Ishikawa (cell line): ENCODE measurements around the gene ARID5A.

Experiments
- CEBPB ChIP-seq: IDR thresholded peaks from 2 replicates; pipeline ENCODE4 v1.6.1; 2012
- CREB1 ChIP-seq: IDR thresholded peaks from 2 replicates; pipeline ENCODE4 v1.6.1; 2012; ENCODE audit warnings: low read depth
- EGR1 ChIP-seq: IDR thresholded peaks from 2 replicates; pipeline ENCODE4 v1.6.1; 2012
- EP300 ChIP-seq: IDR thresholded peaks from 2 replicates; pipeline ENCODE4 v1.6.1; 2012; ENCODE audit warnings: borderline replicate concordance
- FOXM1 ChIP-seq: IDR thresholded peaks from 2 replicates; pipeline ENCODE4 v1.6.1; 2012; ENCODE audit warnings: low read depth, borderline replicate concordance
- NFIC ChIP-seq: IDR thresholded peaks from 2 replicates; pipeline ENCODE4 v1.6.1; 2012
- RAD21 ChIP-seq: IDR thresholded peaks from 2 replicates; pipeline ENCODE4 v1.6.1; 2012; ENCODE audit warnings: low read depth
- TAF1 ChIP-seq: IDR thresholded peaks from 2 replicates; pipeline ENCODE4 v1.6.1; 2012; ENCODE audit warnings: low read depth, mild to moderate bottlenecking
- TEAD4 ChIP-seq: IDR thresholded peaks from 2 replicates; pipeline ENCODE4 v1.6.1; 2012
- YY1 ChIP-seq: IDR thresholded peaks from 2 replicates; pipeline ENCODE4 v1.6.1; 2012; ENCODE audit warnings: low read depth
- ZBTB7A ChIP-seq: IDR thresholded peaks from 2 replicates; pipeline ENCODE4 v1.6.1; 2012; ENCODE audit warnings: low read depth
- TF ChIP-seq, protein P1 (sequence below): IDR thresholded peaks from 2 replicates; pipeline ENCODE4 v1.6.1; 2012; ENCODE audit warnings: low read depth, mild to moderate bottlenecking
- TF ChIP-seq, protein P2 (sequence below): IDR thresholded peaks from 2 replicates; pipeline ENCODE4 v1.6.1; 2012
- TF ChIP-seq, protein P3 (sequence below): IDR thresholded peaks from 2 replicates; pipeline ENCODE4 v1.6.1; 2012

DNA sequence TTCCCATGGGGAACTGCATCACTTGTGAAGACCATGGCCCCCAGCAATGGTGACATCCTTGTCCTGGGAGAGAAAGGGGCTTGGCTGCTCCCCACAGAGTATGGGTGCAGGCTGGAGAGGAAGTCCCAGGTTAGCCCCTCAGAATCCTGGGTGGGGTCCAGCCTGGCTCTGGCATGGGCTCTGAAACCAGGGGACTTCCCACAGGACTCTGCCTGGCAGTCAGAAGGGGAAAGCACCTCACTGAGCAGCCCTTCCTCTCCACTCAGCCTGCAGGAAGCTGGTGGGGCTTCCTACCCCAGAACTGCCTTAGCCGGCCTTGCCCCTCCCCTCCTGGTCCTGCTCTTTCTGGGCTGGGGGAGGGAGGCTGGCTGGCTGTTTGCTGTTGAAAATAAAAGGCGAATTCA, 35.1 kb upstream of the ARID5A start:
- TF ChIP-seq TEAD4 (no peak), CREB1 (no peak), EP300 (no peak), TAF1 (no peak), RAD21 (no peak), CEBPB (no peak), EGR1 (no peak), YY1 (no peak), FOXM1 (no peak), NFIC (no peak), ZBTB7A (no peak)
- TF ChIP-seq, protein P1, sequence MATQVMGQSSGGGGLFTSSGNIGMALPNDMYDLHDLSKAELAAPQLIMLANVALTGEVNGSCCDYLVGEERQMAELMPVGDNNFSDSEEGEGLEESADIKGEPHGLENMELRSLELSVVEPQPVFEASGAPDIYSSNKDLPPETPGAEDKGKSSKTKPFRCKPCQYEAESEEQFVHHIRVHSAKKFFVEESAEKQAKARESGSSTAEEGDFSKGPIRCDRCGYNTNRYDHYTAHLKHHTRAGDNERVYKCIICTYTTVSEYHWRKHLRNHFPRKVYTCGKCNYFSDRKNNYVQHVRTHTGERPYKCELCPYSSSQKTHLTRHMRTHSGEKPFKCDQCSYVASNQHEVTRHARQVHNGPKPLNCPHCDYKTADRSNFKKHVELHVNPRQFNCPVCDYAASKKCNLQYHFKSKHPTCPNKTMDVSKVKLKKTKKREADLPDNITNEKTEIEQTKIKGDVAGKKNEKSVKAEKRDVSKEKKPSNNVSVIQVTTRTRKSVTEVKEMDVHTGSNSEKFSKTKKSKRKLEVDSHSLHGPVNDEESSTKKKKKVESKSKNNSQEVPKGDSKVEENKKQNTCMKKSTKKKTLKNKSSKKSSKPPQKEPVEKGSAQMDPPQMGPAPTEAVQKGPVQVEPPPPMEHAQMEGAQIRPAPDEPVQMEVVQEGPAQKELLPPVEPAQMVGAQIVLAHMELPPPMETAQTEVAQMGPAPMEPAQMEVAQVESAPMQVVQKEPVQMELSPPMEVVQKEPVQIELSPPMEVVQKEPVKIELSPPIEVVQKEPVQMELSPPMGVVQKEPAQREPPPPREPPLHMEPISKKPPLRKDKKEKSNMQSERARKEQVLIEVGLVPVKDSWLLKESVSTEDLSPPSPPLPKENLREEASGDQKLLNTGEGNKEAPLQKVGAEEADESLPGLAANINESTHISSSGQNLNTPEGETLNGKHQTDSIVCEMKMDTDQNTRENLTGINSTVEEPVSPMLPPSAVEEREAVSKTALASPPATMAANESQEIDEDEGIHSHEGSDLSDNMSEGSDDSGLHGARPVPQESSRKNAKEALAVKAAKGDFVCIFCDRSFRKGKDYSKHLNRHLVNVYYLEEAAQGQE: no peak
- TF ChIP-seq, protein P2, sequence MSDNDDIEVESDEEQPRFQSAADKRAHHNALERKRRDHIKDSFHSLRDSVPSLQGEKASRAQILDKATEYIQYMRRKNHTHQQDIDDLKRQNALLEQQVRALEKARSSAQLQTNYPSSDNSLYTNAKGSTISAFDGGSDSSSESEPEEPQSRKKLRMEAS: no peak
- TF ChIP-seq, protein P3, sequence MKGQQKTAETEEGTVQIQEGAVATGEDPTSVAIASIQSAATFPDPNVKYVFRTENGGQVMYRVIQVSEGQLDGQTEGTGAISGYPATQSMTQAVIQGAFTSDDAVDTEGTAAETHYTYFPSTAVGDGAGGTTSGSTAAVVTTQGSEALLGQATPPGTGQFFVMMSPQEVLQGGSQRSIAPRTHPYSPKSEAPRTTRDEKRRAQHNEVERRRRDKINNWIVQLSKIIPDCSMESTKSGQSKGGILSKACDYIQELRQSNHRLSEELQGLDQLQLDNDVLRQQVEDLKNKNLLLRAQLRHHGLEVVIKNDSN: no peak
